AG10803 (cell line): ENCODE results near the gene NT5DC3.
"Not testable (repeated sequence)": the region's sequence is repeated elsewhere in the genome, so short reads cannot be mapped to it uniquely, and the experiment has no call there.

Experiments
- DNase-seq: peaks from one replicate; pipeline ENCODE4 v3.0.0; 2010; ENCODE audit warnings: low read depth
- H3K4me3 ChIP-seq: 2 replicates; pipeline ENCODE4 v1.5.1; 2011; ENCODE audit warnings: mild to moderate bottlenecking, low read length, control low read depth
- CTCF ChIP-seq: conservative IDR thresholded peaks from 2 replicates; pipeline ENCODE4 v1.5.1; 2011; ENCODE audit warnings: mild to moderate bottlenecking, low read length, control low read depth, inconsistent platforms

The NT5DC3 gene

GRCh38 chr12:103811791-103812190 is 29.2 kb downstream of the NT5DC3 start:
- no peak for TF ChIP-seq CTCF
- no peak for DNase-seq
- H3K4me3 ChIP-seq, result no peak overlapping the region

GRCh38 chr12:103810111-103810510 is 30.9 kb downstream of the NT5DC3 start:
- no peak overlapping the region for H3K4me3 ChIP-seq
- DNase-seq, result no peak
- TF ChIP-seq CTCF, result no peak

GRCh38 chr12:103809639-103810038 is 31.4 kb downstream of the NT5DC3 start:
- DNase-seq, H3K4me3 ChIP-seq: not testable (repeated sequence)

GRCh38 chr12:103809154-103809553 is 31.9 kb downstream of the NT5DC3 start:
- no peak overlapping the region for H3K4me3 ChIP-seq
- no peak for DNase-seq
- TF ChIP-seq CTCF, result no peak

- TF ChIP-seq CTCF, result no peak
- H3K4me3 ChIP-seq, result no peak overlapping the region
- DNase-seq, result no peak
These were observed 32.7 kb downstream of the NT5DC3 start for GRCh38 chr12:103808239-103808880.

GRCh38 chr12:103807561-103808238 is 33.3 kb downstream of the NT5DC3 start:
- no peak for DNase-seq
- no peak for TF ChIP-seq CTCF
- no peak overlapping the region for H3K4me3 ChIP-seq

- DNase-seq, result no peak
- no peak for TF ChIP-seq CTCF
- no peak overlapping the region for H3K4me3 ChIP-seq
These were observed 34.2 kb downstream of the NT5DC3 start for GRCh38 chr12:103806803-103807202.
